HepG2 (cell line): ENCODE data around the gene RNASE8. TPM values are rescaled to one million over a fixed set of nuclear protein-coding genes. Genes with fewer than 3 reads are reported as not detected.
A peak's percentile ranks its signal among the peaks of the same experiment; 100 is the strongest.

Experiments
- ATF7-NPFF ChIP-seq: sonication (generic); formaldehyde crosslinking; IDR thresholded peaks from 2 replicates; pipeline ENCODE4 v1.8.1; 2023; ENCODE audit warnings: mild to moderate bottlenecking, low read depth, missing genetic modification reagents, moderate library complexity
- EEA1 ChIP-seq: sonication (generic); formaldehyde crosslinking; IDR thresholded peaks from 2 replicates; pipeline ENCODE4 v1.5.1; 2020; ENCODE audit warnings: mild to moderate bottlenecking, missing genetic modification reagents, borderline replicate concordance
- GTF3A ChIP-seq: sonication (generic); formaldehyde crosslinking; conservative IDR thresholded peaks from 2 replicates; pipeline ENCODE4 v1.4.0; 2020; ENCODE audit warnings: mild to moderate bottlenecking, missing genetic modification reagents
- HOXD1 ChIP-seq: sonication (generic); formaldehyde crosslinking; IDR thresholded peaks from 2 replicates; pipeline ENCODE4 v1.5.0; 2020; ENCODE audit warnings: missing genetic modification reagents
- MAZ ChIP-seq, 2 experiments: sonication (generic) in 1 of 2; formaldehyde crosslinking in 1 of 2; IDR thresholded peaks; 2 replicates each; pipeline versions ENCODE4 v1.5.0 to v1.6.1; 2012 to 2020; ENCODE audit warnings: low read depth in 2 of 2, mild to moderate bottlenecking in 2 of 2, borderline replicate concordance in 1 of 2, improper control_type of control experiment in 1 of 2, low read length in 1 of 2, missing genetic modification reagents in 1 of 2, moderate library complexity in 1 of 2
- NCOA2 ChIP-seq: sonication (generic); formaldehyde crosslinking; IDR thresholded peaks from 2 replicates; pipeline ENCODE4 v1.8.0; 2022; ENCODE audit warnings: inconsistent platforms
- POLR2A ChIP-seq, 2 experiments: IDR thresholded peaks; 2 replicates each; pipeline ENCODE4 v1.6.1; 2011; ENCODE audit warnings: low read depth in 2 of 2, low read length in 2 of 2, mild to moderate bottlenecking in 1 of 2, moderate library complexity in 1 of 2; ENCODE audit not compliant: insufficient read depth in 1 of 2
- PRPF4 ChIP-seq: fragments of 200-400 bp; formaldehyde crosslinking; IDR thresholded peaks from 2 replicates; pipeline ENCODE4 v1.6.1; 2016; ENCODE audit warnings: low read length, low read depth; ENCODE audit not compliant: poor library complexity, severe bottlenecking
- RELA ChIP-seq: sonication (generic); formaldehyde crosslinking; IDR thresholded peaks from 2 replicates; pipeline ENCODE4 v1.4.0; 2020; ENCODE audit warnings: missing genetic modification reagents
- SKI ChIP-seq: fragments of 450-650 bp; IDR thresholded peaks from one replicate; pipeline ENCODE4 v1.6.1; 2018; ENCODE audit warnings: mild to moderate bottlenecking; ENCODE audit not compliant: partially characterized antibody
- SMARCC2 ChIP-seq: fragments of 450-650 bp; IDR thresholded peaks from 2 replicates; pipeline ENCODE4 v1.6.1; 2017; ENCODE audit warnings: antibody characterized with exemption, mild to moderate bottlenecking
- SMC3 ChIP-seq: IDR thresholded peaks from 2 replicates; pipeline ENCODE4 v1.6.1; 2011; ENCODE audit warnings: low read length, improper control_type of control experiment
- TBL1XR1 ChIP-seq: fragments of 150-350 bp; IDR thresholded peaks from 2 replicates; pipeline ENCODE4 v1.6.1; 2014; ENCODE audit warnings: borderline replicate concordance, low read length; ENCODE audit not compliant: partially characterized antibody
- ZBTB7B ChIP-seq: sonication (generic); formaldehyde crosslinking; IDR thresholded peaks from 2 replicates; pipeline ENCODE4 v1.4.0; 2020; ENCODE audit warnings: missing genetic modification reagents
- ZHX2 ChIP-seq, 2 experiments: sonication (generic) in 1 of 2; formaldehyde crosslinking in 1 of 2; IDR thresholded peaks; 2 replicates each; pipeline versions ENCODE4 v1.6.1 to v1.9.0; 2014 to 2022; ENCODE audit warnings: antibody characterized with exemption in 1 of 2, borderline replicate concordance in 1 of 2, inconsistent platforms in 1 of 2, low read depth in 1 of 2, missing genetic modification reagents in 1 of 2
- ZNF101 ChIP-seq: sonication (generic); formaldehyde crosslinking; IDR thresholded peaks from 2 replicates; pipeline ENCODE4 v1.4.0; 2020; ENCODE audit warnings: mild to moderate bottlenecking, low read depth, missing genetic modification reagents, borderline replicate concordance
- ZNF431 ChIP-seq: sonication (generic); formaldehyde crosslinking; IDR thresholded peaks from 2 replicates; pipeline ENCODE4 v1.9.0; 2022; ENCODE audit warnings: missing genetic modification reagents, low read depth, mild to moderate bottlenecking, borderline replicate concordance
- ZNF501 ChIP-seq: sonication (generic); formaldehyde crosslinking; IDR thresholded peaks from 2 replicates; pipeline ENCODE4 v1.5.1; 2020; ENCODE audit warnings: mild to moderate bottlenecking, moderate library complexity, missing genetic modification reagents
- ZNF781 ChIP-seq: sonication (generic); formaldehyde crosslinking; IDR thresholded peaks from 2 replicates; pipeline ENCODE4 v1.5.1; 2020; ENCODE audit warnings: borderline replicate concordance, mild to moderate bottlenecking, missing genetic modification reagents; ENCODE audit errors: not compliant biosample characterization
- polyA plus RNA-seq, 8 experiments: library from polyadenylated mRNA; depleted of rRNA in 3 of 8; stranded (reverse) in 7 of 8; unstranded in 1 of 8; fragments of >200 nt; fragmentation: Illumina TruSeq in 4 of 8; extraction: Trizol in 4 of 8; gene quantifications; 2 replicates each; pipeline versions ENCODE4 v1.2.1 to v1.2.3, GENCODE V29; 2011 to 2016; ENCODE audit warnings: low read depth in 4 of 8, missing spikeins in 1 of 8, mixed read lengths in 1 of 8; ENCODE audit not compliant: insufficient read depth in 1 of 8
- total RNA-seq, 5 experiments: library from RNA; depleted of rRNA; stranded (reverse); fragments of >200 nt; fragmentation: Illumina TruSeq; extraction: Trizol; gene quantifications; 2 replicates each; pipeline ENCODE4 v1.2.3, GENCODE V29; 2016; ENCODE audit warnings: low read depth in 1 of 5
- TF ChIP-seq, protein P1 (sequence below): sonication (generic); formaldehyde crosslinking; IDR thresholded peaks from 2 replicates; pipeline ENCODE4 v1.5.0; 2020; ENCODE audit warnings: missing genetic modification reagents
- TF ChIP-seq, protein P2 (sequence below): sonication (generic); formaldehyde crosslinking; IDR thresholded peaks from 2 replicates; pipeline ENCODE4 v1.8.0; 2022; ENCODE audit warnings: missing genetic modification reagents, mild to moderate bottlenecking, borderline replicate concordance

RNASE8 gene
- total and polyA plus RNA-seq, 2 of the 13 experiments (the other 11 are each of a cell fraction or from before 2014, with no cell fraction given): not detected

DNA sequence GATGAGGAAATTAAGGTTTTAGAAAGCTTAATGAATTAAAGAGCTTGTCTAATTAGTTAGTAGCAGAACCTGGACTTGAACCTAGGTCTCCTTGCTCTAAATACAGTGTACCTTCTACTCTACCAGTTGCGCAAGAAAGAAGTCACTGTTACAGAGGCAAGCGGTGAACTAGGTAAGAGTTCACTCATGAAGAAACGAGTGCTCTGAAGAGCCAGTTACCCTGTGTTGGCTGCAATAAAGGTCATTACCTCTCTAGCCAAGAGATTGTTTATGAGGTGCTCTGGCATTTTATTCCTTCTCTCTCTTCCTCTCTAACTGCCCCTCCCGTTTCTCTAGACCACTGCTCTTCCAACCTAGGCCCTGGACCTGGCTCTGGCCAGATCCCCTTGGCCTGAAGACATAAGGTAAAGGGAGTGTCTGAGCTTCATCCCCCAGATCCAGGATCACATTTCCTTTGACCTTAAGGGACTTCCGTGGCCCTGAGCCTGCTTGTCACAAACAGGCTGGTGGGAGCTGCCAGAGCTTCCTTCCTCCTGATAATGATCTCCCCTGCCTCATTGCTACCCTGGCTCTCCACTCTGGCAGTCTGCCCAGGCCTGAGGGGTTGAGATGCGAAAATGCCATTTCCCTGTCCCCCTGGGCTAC is 13.5 kb upstream of the RNASE8 start (continued):
- TF ChIP-seq ZHX2 (IDR thresholded peaks at IDR 0.05; ENCODE audit: low read depth) (no peak), ZHX2 (CRISPR knock-in tag; IDR thresholded peaks at IDR 0.05; ENCODE audit: borderline replicate concordance) (no peak), ZBTB7B (CRISPR knock-in tag) (no peak), NCOA2 (no peak; the same call in 1 of the 2 replicates), SMARCC2 (no peak), ZNF431 (CRISPR knock-in tag) (no peak), ATF7-NPFF (no peak), SMC3 (peak; percentile 57; the same call in 1 of the 2 replicates), ZNF781 (CRISPR knock-in tag) (no peak), GTF3A (no peak), ZNF101 (CRISPR knock-in tag) (no peak), PRPF4 (no peak), HOXD1 (no peak), EEA1 (no peak), RELA (CRISPR knock-in tag) (no peak), MAZ (IDR thresholded peaks at IDR 0.05; ENCODE audit: borderline replicate concordance, low read depth, low read length) (no peak), MAZ (CRISPR knock-in tag; IDR thresholded peaks at IDR 0.05; ENCODE audit: low read depth) (no peak), SKI (no peak), ZNF501 (CRISPR knock-in tag) (peak; percentile 30; the same call in 1 of the 2 replicates), POLR2A (IDR thresholded peaks at IDR 0.05; ENCODE audit: insufficient read depth in 1 of 2, low read depth in 2 of 2, low read length in 2 of 2) (no peak), TBL1XR1 (peak; percentile 73)
- TF ChIP-seq, protein P1, sequence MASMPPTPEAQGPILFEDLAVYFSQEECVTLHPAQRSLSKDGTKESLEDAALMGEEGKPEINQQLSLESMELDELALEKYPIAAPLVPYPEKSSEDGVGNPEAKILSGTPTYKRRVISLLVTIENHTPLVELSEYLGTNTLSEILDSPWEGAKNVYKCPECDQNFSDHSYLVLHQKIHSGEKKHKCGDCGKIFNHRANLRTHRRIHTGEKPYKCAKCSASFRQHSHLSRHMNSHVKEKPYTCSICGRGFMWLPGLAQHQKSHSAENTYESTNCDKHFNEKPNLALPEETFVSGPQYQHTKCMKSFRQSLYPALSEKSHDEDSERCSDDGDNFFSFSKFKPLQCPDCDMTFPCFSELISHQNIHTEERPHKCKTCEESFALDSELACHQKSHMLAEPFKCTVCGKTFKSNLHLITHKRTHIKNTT (CRISPR knock-in tag): no peak
- TF ChIP-seq, protein P2, sequence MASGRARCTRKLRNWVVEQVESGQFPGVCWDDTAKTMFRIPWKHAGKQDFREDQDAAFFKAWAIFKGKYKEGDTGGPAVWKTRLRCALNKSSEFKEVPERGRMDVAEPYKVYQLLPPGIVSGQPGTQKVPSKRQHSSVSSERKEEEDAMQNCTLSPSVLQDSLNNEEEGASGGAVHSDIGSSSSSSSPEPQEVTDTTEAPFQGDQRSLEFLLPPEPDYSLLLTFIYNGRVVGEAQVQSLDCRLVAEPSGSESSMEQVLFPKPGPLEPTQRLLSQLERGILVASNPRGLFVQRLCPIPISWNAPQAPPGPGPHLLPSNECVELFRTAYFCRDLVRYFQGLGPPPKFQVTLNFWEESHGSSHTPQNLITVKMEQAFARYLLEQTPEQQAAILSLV (CRISPR knock-in tag): peak; percentile 67
